ENCODE measurements around the gene GNB1. TPM values are rescaled to one million over a fixed set of nuclear protein-coding genes. Genes with fewer than 3 reads are reported as not detected.

GNB1 gene
- total RNA-seq, 2 experiments from 2014 or later = 428 to 431 TPM

DNA sequence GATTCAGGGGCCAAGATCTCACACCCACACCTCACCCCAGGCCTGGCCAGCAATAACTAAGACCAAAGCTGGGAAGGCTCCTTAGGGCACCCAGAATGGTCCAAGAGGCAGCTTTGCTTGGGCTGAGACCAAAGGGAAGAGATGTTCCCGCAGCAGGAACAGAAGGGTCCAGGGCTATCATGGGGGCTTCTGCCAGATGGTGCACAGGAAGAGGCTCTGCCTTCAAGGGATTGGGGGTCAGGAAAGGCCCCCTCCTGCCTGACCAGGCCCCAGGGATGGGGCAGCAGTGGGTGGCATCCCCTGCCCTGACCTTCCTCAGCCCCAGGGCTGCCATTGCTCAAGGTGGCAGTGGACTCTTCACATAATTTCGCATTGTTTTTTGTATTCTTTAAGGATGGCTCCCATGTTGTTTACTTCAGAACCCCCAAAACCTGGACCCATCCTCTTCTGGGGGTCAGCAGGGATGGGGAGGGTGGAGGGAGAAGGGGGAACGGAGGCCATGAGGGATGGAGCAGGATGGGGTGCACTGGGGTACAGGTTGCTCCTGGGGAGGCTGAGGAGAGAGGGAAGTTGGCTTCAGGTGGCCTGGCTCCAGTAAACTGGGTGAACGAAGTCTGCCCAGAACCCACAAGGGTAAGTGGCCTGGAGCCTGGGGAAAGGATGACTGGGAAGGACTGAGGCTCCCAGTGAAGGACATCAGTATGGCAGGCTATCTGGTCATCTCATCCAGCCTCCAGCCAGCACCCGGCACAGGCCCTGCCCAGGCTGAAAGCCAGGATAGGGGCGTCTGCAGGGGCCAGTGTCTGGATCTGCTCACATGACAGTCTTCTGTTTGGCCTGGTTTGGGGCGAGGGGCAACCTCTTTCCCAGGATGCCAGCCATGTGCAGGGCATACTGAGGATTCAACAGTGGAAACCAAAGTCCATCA is 110.0 kb downstream of the GNB1 start:
- H3K27ac Mint-ChIP-seq = peak overlapping the region; percentile 99
- peaks cover 62% of the 10 kb centered on the region for H3K4me1 Mint-ChIP-seq
- POLR2A ChIA-PET = interaction anchor here (0.6 to 4.5 kb wide), 12 partner anchors 10 to 167 kb away, joined by 3 to 29 read pairs (median 6); partner anchors contain the start of gene CDK11A
- H3K36me3 Mint-ChIP-seq (ENCODE audit: low read depth) = peaks cover 13% of the 10 kb centered on the region
- CTCF ChIA-PET = interaction anchor here (1.0 to 5.2 kb wide), 5 partner anchors 43 to 127 kb away, joined by 3 to 35 read pairs (median 5); no protein-coding TSS in a partner anchor
- no peaks in the 10 kb centered on the region for H3K27me3 Mint-ChIP-seq
- H3K4me3 Mint-ChIP-seq = peak overlapping the region; percentile 77
- DNase-seq = no peak
- H3K9me3 Mint-ChIP-seq = no peaks in the 10 kb centered on the region

DNA sequence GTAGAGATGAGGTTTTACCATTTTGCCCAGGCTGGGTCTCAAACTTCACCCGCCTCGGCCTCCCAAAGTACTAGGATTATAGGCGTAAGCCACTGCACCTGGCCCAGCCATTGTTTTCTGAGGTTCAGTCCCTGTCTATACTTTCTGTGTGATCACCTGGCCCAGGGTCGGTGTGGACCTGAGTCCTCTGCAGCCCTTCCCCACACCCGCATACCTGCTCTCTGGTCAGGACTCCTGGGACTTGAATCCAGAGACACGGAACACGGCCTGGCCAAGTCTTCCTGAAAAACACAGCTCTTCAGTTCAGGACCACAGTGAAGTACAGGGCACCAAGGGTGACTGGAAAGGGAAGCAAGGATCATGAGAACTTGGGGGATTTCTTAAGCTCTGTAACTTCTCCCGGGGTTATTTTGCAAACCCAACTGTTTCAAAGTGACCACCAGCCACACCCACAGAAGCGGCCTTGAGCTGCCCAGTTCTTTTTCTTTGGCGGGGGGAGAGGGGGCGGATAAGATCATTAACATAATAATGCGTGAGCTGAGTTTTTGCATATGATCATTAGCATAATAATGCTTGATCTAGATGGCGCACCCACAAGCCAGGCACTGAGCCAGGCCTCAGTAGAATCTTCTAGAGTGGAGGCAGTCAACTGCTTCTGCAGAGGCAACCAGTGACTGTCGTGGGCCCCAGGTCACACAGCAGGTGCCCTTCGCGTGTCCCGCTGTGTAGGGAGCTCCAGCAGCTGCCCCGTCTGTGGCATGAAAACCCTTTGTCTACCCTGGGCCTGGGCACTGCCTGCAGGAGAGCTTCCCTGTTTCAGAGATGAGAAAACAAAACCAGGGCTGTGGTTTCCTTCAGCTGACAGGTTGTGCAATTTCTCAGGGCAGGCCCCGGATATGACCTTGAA is 110.9 kb downstream of the GNB1 start:
- peaks cover 10% of the 10 kb centered on the region for H3K36me3 Mint-ChIP-seq (ENCODE audit: low read depth)
- DNase-seq = peak; percentile 85
- H3K4me1 Mint-ChIP-seq = peaks cover 72% of the 10 kb centered on the region
- H3K4me3 Mint-ChIP-seq = peak overlapping the region; percentile 77
- no peaks in the 10 kb centered on the region for H3K27me3 Mint-ChIP-seq
- H3K27ac Mint-ChIP-seq = peak overlapping the region; percentile 99
- no peaks in the 10 kb centered on the region for H3K9me3 Mint-ChIP-seq
- ChIA-PET POLR2A (interaction anchor here (0.6 to 4.5 kb wide), 17 partner anchors 9 to 380 kb away, joined by 3 to 29 read pairs (median 4); partner anchors contain the start of gene CDK11A), CTCF (interaction anchor here (1.0 to 5.2 kb wide), 6 partner anchors 10 to 128 kb away, joined by 3 to 35 read pairs (median 4); no protein-coding TSS in a partner anchor)

DNA sequence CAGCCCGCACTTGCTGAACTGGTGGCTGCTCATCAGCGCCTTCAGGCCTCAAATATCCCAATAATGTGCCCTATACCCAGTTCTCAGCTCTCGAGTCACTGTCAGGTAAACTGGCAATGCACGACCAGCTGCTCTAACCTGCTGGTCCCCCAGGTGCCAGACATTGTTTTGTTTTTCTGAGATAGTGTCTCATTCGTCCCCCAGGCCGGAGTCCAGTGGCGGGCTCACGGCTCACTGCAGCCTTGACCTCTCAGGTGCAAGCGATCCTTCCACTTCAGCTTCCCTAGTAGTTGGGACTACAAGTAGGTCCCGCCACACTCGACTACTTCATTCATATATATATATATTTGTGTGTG is 111.6 kb downstream of the GNB1 start:
- Mint-ChIP-seq H3K27ac (peak overlapping the region; percentile 99), H3K9me3 (no peaks in the 10 kb centered on the region), H3K36me3 (ENCODE audit: low read depth) (peaks cover 10% of the 10 kb centered on the region), H3K27me3 (no peaks in the 10 kb centered on the region), H3K4me1 (peaks cover 76% of the 10 kb centered on the region), H3K4me3 (peak overlapping the region; percentile 77)
- POLR2A ChIA-PET = interaction anchor here (0.7 to 4.5 kb wide), 12 partner anchors 12 to 379 kb away, joined by 3 to 29 read pairs (median 6); partner anchors contain the start of gene CDK11A
- CTCF ChIA-PET = interaction anchor here (1.0 to 5.2 kb wide), 6 partner anchors 11 to 129 kb away, joined by 3 to 35 read pairs (median 4); no protein-coding TSS in a partner anchor
- DNase-seq = no peak

DNA sequence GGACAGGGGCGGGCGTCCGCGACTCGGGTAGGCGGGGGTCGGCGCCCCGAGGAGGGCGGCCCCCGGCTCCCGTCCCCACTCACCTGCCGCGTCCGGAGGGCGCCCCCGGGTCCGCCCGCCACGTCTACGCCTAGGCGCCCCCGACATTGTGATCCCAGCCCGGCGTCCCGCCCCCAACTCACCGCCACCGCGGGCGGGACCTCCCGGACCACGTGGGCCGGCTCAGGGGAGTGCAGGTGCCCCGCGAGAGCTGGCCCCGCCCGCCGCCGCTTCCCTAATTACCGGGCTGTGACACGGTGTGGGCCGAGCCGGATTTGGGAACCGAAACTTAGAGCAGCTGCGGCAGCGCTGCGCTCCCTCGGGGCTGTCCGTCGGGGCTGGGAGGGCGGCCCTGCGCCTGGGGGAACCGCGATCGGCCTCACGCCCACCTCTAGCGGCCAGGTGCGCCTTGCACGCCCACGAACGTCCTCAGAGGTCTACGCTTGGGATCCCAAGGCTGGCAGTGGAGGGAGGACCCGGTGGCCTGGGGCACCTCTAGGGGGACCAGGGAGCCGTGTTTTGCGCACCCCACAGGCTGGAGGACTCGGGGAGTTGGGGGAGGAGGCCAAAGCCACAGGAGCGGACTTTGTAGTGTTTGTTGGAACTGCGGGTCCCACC is 112.1 kb downstream of the GNB1 start:
- H3K36me3 Mint-ChIP-seq (ENCODE audit: low read depth) = peaks cover 10% of the 10 kb centered on the region
- H3K9me3 Mint-ChIP-seq = no peaks in the 10 kb centered on the region
- peaks cover 74% of the 10 kb centered on the region for H3K4me1 Mint-ChIP-seq
- H3K27me3 Mint-ChIP-seq = no peaks in the 10 kb centered on the region
- peak; percentile 88 for DNase-seq
- ChIA-PET POLR2A (interaction anchor here (1.1 to 4.5 kb wide), 8 partner anchors 12 to 378 kb away, joined by 3 to 29 read pairs (median 8); partner anchors contain the start of gene CDK11A), CTCF (interaction anchor here (1.5 to 5.2 kb wide), 3 partner anchors 11 to 130 kb away, joined by 3 to 35 read pairs (median 13); no protein-coding TSS in a partner anchor)
- H3K4me3 Mint-ChIP-seq = peak overlapping the region; percentile 77
- H3K27ac Mint-ChIP-seq = peak overlapping the region; percentile 99

DNA sequence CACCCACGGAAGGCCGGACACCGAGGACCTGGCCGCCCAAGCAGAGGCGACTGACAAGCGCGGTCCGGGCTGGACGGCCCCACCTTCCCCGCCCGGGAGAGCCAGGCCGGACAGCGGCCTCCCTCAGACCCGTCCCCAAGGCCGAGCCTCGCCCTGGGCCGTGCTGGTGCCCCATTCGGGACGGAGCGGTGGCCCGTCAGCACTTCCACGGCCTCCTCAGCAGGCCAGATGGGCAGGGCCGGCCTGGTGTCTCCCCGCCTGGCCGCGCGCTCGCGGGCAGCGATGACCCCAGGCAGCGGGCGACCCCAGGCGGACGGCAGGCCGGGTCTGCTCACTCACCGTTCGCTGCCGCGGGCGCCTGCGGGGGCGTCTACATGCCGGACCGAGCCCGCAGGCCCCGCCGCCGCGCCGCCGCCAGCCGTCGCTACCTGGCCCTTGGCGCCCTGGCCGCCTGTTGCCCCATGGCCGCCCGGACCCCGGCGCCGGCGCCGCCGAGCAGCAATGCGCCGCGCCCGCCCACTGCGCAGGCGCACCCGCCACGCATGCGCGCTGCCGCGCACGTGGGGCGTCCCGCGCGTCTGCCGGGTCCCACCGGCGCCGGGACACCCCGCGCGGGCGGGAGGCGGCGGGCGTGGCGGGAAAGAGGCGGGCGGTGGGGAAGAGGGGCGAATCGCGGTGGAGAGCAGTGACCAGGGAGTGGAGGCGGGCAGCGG is 112.8 kb downstream of the GNB1 start, which contains the start of gene NADK:
Gene NADK (minus strand): TSS at position 521 of the 713 bp plus-strand sequence. CDS start 13,064 bp downstream, outside the sequence.
- DNase-seq = peak; percentile 76
- peaks cover 9% of the 10 kb centered on the region for H3K36me3 Mint-ChIP-seq (ENCODE audit: low read depth)
- POLR2A ChIA-PET = interaction anchor here (1.0 to 4.5 kb wide), 5 partner anchors 29 to 130 kb away, joined by 3 to 29 read pairs (median 10); partner anchors contain the start of gene CDK11A
- H3K27me3 Mint-ChIP-seq = no peaks in the 10 kb centered on the region
- peaks cover 67% of the 10 kb centered on the region for H3K4me1 Mint-ChIP-seq
- CTCF ChIA-PET = interaction anchor here (0.5 to 5.2 kb wide), 2 partner anchors 9 to 130 kb away, joined by 3 to 35 read pairs; no protein-coding TSS in a partner anchor
- H3K4me3 Mint-ChIP-seq = peak within 1 kb of the TSS; percentile 77
- H3K27ac Mint-ChIP-seq = peak within 1 kb of the TSS; percentile 99
- H3K9me3 Mint-ChIP-seq = no peaks in the 10 kb centered on the region

DNA sequence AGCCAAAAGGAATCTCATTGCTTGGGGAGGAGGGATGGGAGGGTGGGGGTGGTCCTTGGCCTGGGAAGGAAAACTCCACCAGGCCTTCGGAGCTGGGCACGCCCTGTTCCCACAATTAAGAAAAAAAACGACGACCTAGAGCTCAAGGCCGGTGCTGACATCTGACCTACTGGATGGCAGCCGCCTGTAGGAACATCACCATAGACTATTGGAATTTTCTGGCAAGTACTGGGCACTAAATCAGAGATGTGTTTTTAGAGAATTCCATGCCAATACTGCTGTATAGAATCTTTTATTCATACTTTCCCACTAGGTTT is 113.3 kb downstream of the GNB1 start:
- H3K4me1 Mint-ChIP-seq = peaks cover 62% of the 10 kb centered on the region
- ChIA-PET CTCF (interaction anchor here (0.5 to 5.2 kb wide), 4 partner anchors 8 to 131 kb away, joined by 3 to 35 read pairs (median 6); no protein-coding TSS in a partner anchor), POLR2A (interaction anchor here (1.0 to 4.5 kb wide), 7 partner anchors 14 to 131 kb away, joined by 3 to 29 read pairs (median 4); partner anchors contain the start of gene CDK11A)
- H3K9me3 Mint-ChIP-seq = no peaks in the 10 kb centered on the region
- H3K4me3 Mint-ChIP-seq = peak overlapping the region; percentile 70
- peaks cover 14% of the 10 kb centered on the region for H3K36me3 Mint-ChIP-seq (ENCODE audit: low read depth)
- H3K27me3 Mint-ChIP-seq = no peaks in the 10 kb centered on the region
- no peak for DNase-seq
- peak overlapping the region; percentile 58 for H3K27ac Mint-ChIP-seq

DNA sequence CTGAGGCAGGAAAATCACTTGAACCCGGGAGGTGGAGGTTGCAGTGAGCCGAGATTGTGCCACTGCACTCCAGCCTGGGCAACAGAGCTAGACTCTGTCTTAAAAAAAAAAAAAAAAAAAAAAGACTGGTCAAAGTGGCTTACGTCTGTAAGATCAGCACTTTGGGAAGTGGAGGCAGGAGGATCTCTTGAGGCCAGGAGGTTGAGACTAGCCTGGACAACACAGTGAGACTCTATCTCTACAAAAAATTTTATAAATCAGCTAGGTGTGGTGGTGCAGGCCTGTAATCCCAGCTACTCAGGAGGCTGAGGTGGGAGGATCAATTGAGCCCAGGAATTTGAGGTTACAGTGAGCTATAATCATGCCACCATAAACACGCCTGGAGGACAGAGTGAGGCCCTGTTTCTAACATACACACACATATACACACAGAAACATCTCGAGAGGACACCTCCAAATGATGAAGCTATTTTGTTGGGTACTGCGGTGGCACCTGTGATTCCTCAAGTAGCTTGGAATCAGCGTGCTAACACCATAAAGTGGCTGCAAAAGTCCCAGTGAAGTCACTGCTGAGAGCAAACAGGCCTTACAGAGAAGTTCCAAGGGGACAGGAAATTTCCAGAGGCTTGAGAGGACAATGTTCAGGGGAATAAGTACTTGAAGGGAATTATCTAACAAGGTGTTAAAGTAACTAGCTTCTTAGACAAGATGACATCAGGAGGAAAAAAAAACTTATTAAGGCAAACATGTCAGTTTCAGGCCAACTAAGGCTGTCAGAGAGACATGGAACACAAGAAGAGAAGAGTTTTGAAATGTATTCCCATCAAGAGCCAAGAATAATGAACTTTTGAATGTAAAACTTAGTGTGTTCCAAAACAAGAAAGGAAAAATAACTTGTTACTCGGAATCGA is 114.0 kb downstream of the GNB1 start:
- ChIA-PET POLR2A (interaction anchor here (0.6 to 4.5 kb wide), 8 partner anchors 14 to 368 kb away, joined by 3 to 29 read pairs (median 4); partner anchors contain the start of gene CDK11A), CTCF (interaction anchor here (0.8 to 5.2 kb wide), 4 partner anchors 12 to 131 kb away, joined by 3 to 35 read pairs (median 7); no protein-coding TSS in a partner anchor)

DNA sequence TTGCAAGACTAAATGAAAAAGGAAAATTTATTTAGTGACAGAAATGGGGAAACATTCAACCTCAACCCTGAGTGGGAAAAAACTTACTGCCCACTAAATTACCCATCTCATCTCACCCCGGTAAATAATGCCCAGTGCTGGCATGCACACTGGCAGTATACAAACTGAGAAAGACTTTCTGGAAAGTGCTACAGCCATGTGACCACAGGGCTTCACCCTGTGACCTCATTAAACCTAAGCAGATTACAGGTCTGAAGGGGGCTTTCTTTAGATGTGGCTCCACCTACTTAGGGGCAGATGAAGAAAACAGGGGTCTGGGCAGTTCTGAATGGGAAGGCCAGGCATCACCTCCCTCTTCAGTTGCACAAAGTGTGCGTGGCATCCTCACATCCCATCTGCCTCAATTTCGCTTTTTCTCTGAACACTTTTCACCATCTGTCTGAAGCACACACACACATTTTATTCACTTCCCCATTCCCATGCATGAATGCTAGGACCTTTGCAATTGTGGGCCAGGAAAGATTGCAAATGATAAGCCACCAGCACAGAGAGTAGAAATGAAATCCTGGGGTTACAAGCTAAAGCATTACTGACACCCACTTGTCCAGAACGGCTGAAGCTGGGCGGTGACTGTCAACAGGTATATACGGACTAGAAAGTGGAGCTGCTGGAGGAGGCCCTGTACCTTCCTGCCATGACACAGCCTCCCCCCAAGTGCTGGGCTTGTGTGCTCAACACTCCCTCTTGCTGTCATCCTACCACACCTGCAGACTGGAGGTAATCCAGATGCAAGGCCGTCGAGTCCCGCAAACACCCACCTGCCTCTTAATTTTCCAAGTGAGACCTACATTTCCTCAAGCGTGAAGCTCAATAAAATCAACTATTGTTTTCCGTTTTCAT is 115.3 kb downstream of the GNB1 start:
- no peaks in the 10 kb centered on the region for H3K27me3 Mint-ChIP-seq
- H3K27ac Mint-ChIP-seq = peak overlapping the region; percentile 54
- peaks cover 28% of the 10 kb centered on the region for H3K36me3 Mint-ChIP-seq (ENCODE audit: low read depth)
- peaks cover 49% of the 10 kb centered on the region for H3K4me1 Mint-ChIP-seq
- peak overlapping the region; percentile 56 for H3K4me3 Mint-ChIP-seq
- CTCF ChIA-PET = interaction anchor here (2.0 to 5.2 kb wide), 2 partner anchors 130 to 133 kb away, joined by 9 to 35 read pairs; no protein-coding TSS in a partner anchor
- peaks cover 4% of the 10 kb centered on the region for H3K9me3 Mint-ChIP-seq
- DNase-seq = no peak
- POLR2A ChIA-PET = interaction anchor here (1.2 to 1.7 kb wide), 2 partner anchors 116 to 133 kb away, joined by 4 read pairs; no protein-coding TSS in a partner anchor

More for the DNA sequence above, 114.0 kb downstream of the GNB1 start:
- no peak for DNase-seq
- Mint-ChIP-seq H3K9me3 (no peaks in the 10 kb centered on the region), H3K27me3 (no peaks in the 10 kb centered on the region), H3K4me3 (peak overlapping the region; percentile 70), H3K27ac (peak overlapping the region; percentile 58), H3K4me1 (peaks cover 59% of the 10 kb centered on the region), H3K36me3 (ENCODE audit: low read depth) (peaks cover 20% of the 10 kb centered on the region)

DNA sequence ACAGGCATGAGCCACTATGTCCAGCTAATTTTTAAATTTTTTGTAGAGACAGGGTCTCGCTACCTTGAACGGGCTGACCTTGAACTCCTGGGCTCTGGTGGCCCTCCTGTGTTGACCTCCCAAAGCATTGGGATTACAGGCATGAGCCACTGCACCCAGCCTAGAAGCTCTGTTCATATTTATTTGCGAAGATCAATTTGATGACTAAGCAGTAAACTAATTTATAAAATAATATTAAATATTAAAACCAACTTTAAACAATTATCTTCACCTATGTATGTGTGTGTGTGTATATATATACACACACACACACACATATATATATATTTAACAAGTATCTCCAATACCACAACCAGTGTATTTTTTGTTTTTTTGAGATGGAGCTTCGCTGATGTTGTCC is 117.0 kb downstream of the GNB1 start:
- Mint-ChIP-seq H3K9me3 (peaks cover 6% of the 10 kb centered on the region), H3K27ac (no peak overlapping the region), H3K36me3 (ENCODE audit: low read depth) (peaks cover 41% of the 10 kb centered on the region), H3K4me1 (peaks cover 32% of the 10 kb centered on the region), H3K4me3 (no peak overlapping the region), H3K27me3 (no peaks in the 10 kb centered on the region)
- POLR2A ChIA-PET = no interaction called here
- CTCF ChIA-PET = interaction anchor here (1.2 kb wide), 1 partner anchor 271 kb away, joined by 4 read pairs; no protein-coding TSS in a partner anchor
- no peak for DNase-seq

All from activated CD4-positive, alpha-beta memory T cell treated with anti-CD3 and anti-CD28 coated beads, Interleukin-2, amount 10 ng/mL, durations not matched to agents 7 days and 5 days (primary cell).